DND-41 (cell line): ENCODE data around the gene MPPE1.

Experiments
- EZH2 ChIP-seq: IDR thresholded peaks from 3 replicates; pipeline ENCODE4 v1.6.1; 2012; ENCODE audit warnings: borderline replicate concordance, low read depth, mild to moderate bottlenecking, moderate library complexity, low read length, inconsistent platforms; ENCODE audit not compliant: severe bottlenecking
- TF ChIP-seq, protein P1 (sequence below): IDR thresholded peaks from 2 replicates; pipeline ENCODE4 v1.5.1; 2012; ENCODE audit warnings: borderline replicate concordance, low read length, moderate library complexity, mild to moderate bottlenecking; ENCODE audit not compliant: poor library complexity, severe bottlenecking; ENCODE audit errors: extremely low read depth

- TF ChIP-seq, protein P1, sequence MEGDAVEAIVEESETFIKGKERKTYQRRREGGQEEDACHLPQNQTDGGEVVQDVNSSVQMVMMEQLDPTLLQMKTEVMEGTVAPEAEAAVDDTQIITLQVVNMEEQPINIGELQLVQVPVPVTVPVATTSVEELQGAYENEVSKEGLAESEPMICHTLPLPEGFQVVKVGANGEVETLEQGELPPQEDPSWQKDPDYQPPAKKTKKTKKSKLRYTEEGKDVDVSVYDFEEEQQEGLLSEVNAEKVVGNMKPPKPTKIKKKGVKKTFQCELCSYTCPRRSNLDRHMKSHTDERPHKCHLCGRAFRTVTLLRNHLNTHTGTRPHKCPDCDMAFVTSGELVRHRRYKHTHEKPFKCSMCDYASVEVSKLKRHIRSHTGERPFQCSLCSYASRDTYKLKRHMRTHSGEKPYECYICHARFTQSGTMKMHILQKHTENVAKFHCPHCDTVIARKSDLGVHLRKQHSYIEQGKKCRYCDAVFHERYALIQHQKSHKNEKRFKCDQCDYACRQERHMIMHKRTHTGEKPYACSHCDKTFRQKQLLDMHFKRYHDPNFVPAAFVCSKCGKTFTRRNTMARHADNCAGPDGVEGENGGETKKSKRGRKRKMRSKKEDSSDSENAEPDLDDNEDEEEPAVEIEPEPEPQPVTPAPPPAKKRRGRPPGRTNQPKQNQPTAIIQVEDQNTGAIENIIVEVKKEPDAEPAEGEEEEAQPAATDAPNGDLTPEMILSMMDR, result no peak
- no peak for TF ChIP-seq EZH2
Observed at GRCh38 chr18:11927497-11927896, 19.4 kb upstream of the MPPE1 start.
